Superior temporal gyrus (tissue), 1 donor: ENCODE measurements around the gene RHBDL1.

ENCODE experiments used
- DNase-seq: peaks from one replicate; pipeline ENCODE4 v3.0.0-alpha.2; 2016; ENCODE audit errors: extremely low spot score

RHBDL1 gene

GRCh38 chr16:674968-675883, at the start of gene RHBDL1:
TSS of gene RHBDL1 (plus strand) at chr16:675671. CDS start at chr16:675791, 120 bp downstream.
- DNase-seq = no peak

GRCh38 chr16:625977-626765, 49.3 kb upstream of the RHBDL1 start:
- DNase-seq = no peak

DNA sequence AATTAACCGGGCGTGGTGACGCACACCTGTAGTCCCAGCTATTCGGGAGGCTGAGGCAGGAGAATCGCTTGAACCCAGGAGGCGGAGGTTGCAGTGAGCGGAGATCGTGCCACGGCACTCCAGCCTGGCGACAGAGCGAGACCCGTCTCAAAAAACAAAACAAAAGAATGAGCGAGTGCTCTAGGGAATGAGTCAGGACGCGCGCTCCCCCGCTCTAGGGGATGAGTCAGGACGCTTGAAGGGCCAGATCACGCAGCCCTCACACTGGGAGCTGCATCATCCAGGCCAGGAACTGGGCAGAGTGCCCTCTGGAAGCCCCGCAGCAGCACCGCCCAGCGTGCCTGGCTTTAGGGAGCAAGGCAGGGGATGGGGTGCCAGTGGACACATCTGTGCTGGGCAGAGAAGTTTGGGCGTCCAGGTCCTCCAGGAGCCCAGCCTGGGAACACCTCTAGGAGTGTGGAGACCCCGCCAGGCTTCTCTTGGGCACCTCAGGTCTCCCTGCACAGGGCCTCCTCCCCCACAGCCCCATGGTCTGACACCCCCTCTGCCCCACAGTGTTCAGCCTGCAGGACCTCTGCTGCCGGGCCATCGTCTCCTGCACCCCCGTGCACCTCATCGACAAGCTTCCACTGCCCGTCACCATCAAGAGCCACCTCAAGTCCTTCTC, 48.6 kb upstream of the RHBDL1 start:
- peak; percentile 35 for DNase-seq

GRCh38 chr16:627454-628239, 47.8 kb upstream of the RHBDL1 start:
- DNase-seq = no peak

DNA sequence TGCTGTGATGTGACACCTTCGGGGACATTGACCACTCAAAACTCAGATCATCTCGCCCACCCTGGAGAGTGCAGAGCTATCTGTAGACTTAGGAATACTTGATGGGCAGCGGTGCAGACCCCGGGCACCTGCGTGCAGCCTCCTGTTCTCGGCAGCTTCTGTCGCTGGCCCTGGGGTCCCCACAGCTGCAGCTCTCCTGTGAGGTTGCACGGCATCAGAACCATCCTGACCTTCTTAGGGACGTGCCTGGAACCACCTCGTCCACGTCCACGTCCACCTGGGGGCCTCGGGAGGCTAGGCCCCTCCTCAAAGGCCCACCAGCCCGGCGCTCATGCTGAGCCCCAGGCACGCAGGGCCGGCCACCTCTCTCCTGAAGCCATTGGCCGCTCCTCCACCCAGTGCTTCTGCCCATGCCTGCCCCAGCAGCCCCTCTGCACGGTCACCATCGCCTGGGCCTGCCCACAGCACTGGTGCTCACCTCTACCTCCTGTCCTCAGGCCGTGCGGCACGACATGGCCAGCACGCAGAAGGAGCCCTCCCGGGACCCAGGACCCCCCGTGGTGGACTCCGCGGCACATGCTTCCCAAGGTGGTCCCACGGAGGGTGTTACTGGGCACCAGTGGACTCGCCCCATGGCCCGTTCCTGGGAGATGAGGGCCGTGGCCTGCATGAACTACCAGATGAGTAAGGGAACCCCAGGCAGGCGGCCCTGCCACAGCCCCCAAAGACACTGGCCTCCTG, 47.0 kb upstream of the RHBDL1 start:
- DNase-seq = no peak

GRCh38 chr16:629185-629832, 46.2 kb upstream of the RHBDL1 start:
- DNase-seq = no peak

- no peak for DNase-seq
These were observed 45.6 kb upstream of the RHBDL1 start for GRCh38 chr16:629833-630248.

DNA sequence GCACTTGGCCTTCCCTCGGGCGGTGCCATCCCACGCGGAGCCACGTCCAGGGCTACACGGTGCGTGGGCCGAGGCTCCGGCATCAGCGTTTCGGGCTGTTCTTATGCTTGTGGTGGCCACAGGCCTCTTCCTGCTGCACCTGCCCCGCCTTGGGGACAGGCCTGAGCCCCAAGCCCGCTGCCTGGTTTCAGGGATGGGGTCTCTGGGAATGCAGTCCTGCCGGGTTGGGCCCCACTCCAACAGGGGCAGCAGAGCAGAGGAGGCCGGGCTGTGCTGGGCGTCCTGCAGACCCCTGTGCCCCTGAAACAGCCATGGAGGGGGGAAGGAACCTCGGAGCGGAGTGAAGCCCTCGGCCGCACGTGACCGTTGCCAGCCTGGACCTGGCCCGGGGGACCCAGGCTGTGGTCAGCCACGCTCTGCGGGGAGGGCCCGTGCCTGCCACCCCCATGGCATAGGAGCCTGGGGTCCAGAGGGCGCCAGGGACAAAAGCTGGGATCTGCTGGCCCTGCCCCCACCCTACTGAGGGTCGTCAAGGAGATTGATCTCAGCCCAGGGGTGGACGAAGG, 45.1 kb upstream of the RHBDL1 start:
- no peak for DNase-seq

DNA sequence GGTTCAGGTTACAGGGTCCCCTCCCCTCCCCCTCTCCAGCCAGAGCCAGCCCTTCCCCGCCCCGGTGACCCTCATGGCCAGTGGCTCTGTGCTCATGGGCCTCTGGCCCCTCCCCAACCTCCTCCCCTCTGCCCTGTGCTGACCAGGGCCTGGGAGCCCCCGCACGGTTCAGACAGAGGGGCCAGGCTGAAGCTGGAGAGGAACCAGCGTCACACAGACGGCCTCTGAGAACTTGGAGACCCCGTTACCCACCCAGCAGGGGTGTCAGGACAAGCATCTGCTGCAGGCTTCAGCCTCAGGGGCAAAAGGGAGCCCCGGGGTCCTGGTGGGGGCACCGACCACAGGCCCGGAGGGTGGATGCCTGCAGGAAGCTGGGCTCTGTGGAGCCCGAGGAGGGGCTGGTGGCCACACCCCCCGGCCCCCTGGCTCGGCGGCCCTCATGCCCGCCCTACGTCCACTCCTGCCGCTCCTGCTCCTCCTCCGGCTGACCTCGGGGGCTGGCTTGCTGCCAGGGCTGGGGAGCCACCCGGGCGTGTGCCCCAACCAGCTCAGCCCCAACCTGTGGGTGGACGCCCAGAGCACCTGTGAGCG, 44.6 kb upstream of the RHBDL1 start, which contains the start of gene WFIKKN1:
TSS of gene WFIKKN1 (plus strand) at position 171 of the 591 bp plus-strand sequence. CDS start at position 440, 269 bp downstream.
- DNase-seq = no peak

GRCh38 chr16:631808-632358, 43.6 kb upstream of the RHBDL1 start:
- DNase-seq = no peak

GRCh38 chr16:632486-633335, 42.8 kb upstream of the RHBDL1 start:
- DNase-seq = no peak

- DNase-seq = no peak
These were observed 42.0 kb upstream of the RHBDL1 start for GRCh38 chr16:633336-634050.

GRCh38 chr16:634051-634670, 41.3 kb upstream of the RHBDL1 start:
- no peak for DNase-seq

DNA sequence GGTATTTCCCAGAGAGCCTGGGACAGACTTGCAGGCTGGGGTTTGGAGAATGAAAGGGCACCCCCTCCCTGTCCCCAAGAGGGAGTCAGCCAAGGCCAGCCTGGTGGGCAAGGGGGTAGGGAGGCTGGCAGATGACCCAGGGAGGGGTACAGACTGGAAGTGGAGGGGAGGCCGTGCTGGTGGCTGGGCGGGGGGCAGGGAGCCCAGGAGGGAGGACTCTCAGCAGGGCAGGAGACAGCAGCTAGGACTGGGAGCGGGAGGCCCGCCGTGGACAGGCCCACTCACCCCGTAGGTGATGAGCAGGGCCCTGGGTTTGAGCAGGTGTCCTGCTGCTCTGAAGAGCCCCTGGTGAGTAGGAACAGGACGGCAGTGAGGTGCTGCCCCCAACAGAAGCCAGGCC, 40.5 kb upstream of the RHBDL1 start:
- no peak for DNase-seq

- DNase-seq = no peak
These were observed 39.8 kb upstream of the RHBDL1 start for GRCh38 chr16:635573-636205.
